Thymus (tissue), 11 donors: ENCODE measurements around the gene MYOM1. TPM values are rescaled to one million over a fixed set of nuclear protein-coding genes. Genes with fewer than 3 reads are reported as not detected.

Experiments
- DNase-seq, 9 donors: peaks; one replicate each; pipeline ENCODE4 v3.0.0-alpha.2; 2013; ENCODE audit warnings: low spot score in 9 of 9, low read depth in 6 of 9, missing footprints in 1 of 9
- H3K27ac ChIP-seq, 2 donors: one replicate each; pipeline ENCODE4 v1.5.1; 2013; ENCODE audit warnings: control low read depth in 1 of 2, low read depth in 1 of 2, low read length in 1 of 2, mild to moderate bottlenecking in 1 of 2, moderate library complexity in 1 of 2
- H3K27me3 ChIP-seq, 2 donors: one replicate each; pipeline ENCODE4 v1.5.1; 2013; ENCODE audit warnings: low read length in 1 of 2; ENCODE audit not compliant: control insufficient read depth in 2 of 2, insufficient read depth in 1 of 2
- H3K36me3 ChIP-seq, 2 donors: one replicate each; pipeline ENCODE4 v1.5.1; 2013; ENCODE audit warnings: low read length in 1 of 2, mild to moderate bottlenecking in 1 of 2, moderate library complexity in 1 of 2; ENCODE audit not compliant: control insufficient read depth in 2 of 2, insufficient read depth in 2 of 2
- H3K4me1 ChIP-seq, 2 donors: one replicate each; pipeline ENCODE4 v1.5.1; 2013; ENCODE audit warnings: low read length in 2 of 2; ENCODE audit not compliant: control insufficient read depth in 2 of 2, insufficient read depth in 2 of 2
- H3K4me3 ChIP-seq, 2 donors: one replicate each; pipeline ENCODE4 v1.5.1; 2013; ENCODE audit warnings: low read length in 2 of 2, control low read depth in 1 of 2, mild to moderate bottlenecking in 1 of 2
- H3K9me3 ChIP-seq, 2 donors: one replicate each; pipeline ENCODE4 v1.5.1; 2013; ENCODE audit warnings: low read length in 1 of 2, mild to moderate bottlenecking in 1 of 2; ENCODE audit not compliant: control insufficient read depth in 2 of 2, insufficient read depth in 1 of 2
- WGBS: extraction: QIAGEN DNeasy Blood & Tissue Kit; methylation state at CpG from one replicate; pipeline ENCODE4 v1.1.7; 2013; 5-methylcytosine and 5-hydroxymethylcytosine counted together
- polyA plus RNA-seq: library from polyadenylated mRNA; stranded (reverse); fragments of 200-250 nt; gene quantifications from one replicate; pipeline ENCODE4 v1.2.3, GENCODE V29; 2013
- total RNA-seq: library from RNA; stranded (reverse); fragments of 120-200 nt; gene quantifications from one replicate; pipeline ENCODE4 v1.2.4, GENCODE V29; 2013
- donor health status: healthy.

Gene MYOM1
- total and polyA plus RNA-seq, 2 donors, result 1.1 to 3.3 TPM

DNA sequence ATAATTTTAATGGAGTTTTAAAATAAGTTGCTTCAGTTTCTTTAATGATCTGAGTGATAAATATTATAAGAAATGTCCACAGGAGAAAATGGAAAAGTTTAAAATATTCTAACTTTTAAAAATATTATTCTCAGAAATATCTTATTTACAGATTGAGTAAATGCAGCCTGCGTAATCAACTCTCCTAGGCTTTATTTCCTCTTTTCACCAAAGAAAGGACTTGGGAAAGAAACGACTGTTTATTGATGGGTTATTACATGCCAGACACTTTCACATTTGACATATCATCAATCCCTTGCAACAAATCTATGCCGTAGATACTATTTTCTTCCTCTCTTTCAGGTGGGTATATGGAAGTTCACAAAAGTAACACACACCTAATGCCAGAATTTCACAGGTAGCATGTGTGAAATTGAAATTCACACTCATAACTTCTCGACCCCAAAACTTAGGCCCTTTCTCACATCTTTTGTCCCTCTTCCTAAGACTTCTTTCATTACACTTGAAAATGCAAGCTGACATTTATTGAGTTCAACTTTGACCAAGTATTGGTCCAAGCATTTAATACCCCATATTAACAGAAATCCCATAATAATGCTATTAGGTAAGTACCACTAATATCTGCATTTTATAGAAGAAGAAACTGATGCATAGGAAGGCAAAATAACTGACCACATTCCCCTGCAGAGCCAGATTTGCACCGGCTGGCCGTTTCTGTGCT lies 49.2 kb downstream of the MYOM1 start:
- DNase-seq, result no peak
- Histone ChIP-seq H3K4me1 (no peaks in the 10 kb centered on the region), H3K27me3 (no peaks in the 10 kb centered on the region), H3K36me3 (no peaks in the 10 kb centered on the region), H3K9me3 (no peaks in the 10 kb centered on the region), H3K4me3 (no peak overlapping the region), H3K27ac (no peak overlapping the region)
- 96% methylated on average over 6 of the region's 6 CpGs for WGBS

DNA sequence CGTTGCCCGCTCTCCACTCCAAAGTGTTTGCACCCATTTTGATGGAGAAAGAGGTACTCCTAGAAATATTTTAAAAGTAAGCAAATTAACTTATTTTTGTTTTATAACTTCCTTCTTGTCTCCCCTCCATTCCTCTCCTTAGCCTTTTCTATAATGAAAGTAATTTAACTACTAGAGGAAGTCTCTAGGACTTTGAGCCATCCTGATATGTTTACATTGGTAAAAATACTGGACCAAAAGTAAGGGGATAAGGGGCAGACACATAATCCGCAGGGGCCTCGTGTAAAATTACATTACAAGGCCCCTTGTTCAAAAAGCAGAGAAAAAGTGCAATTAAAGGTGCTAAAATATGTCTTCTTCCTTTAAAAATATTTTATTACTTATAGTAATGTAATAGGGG lies 55.4 kb downstream of the MYOM1 start:
- DNase-seq, result no peak
- Histone ChIP-seq H3K4me1 (no peaks in the 10 kb centered on the region), H3K4me3 (no peak overlapping the region), H3K9me3 (no peaks in the 10 kb centered on the region), H3K27me3 (no peaks in the 10 kb centered on the region), H3K36me3 (no peaks in the 10 kb centered on the region), H3K27ac (no peak overlapping the region)
- WGBS, result 84% methylated on average over 4 of the region's 4 CpGs

DNA sequence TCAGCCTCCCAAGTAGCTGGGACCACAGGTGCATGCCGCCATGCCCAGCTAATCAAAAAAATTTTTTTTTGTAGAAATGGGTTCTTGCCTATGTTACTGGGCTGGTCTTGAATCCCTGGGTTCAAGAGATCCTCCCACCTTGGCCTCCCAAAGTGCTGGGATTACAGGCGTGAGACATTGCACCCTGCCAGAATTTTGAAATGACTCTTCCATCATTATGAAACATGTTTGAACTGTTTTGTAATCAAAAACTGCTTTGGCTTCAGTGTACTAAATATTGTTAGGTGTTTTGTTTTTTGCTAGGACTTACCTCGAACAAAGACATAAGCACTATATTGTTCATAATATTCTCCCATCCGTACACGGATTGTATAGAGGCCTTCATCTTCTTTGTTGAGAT lies 55.8 kb downstream of the MYOM1 start:
- no peaks in the 10 kb centered on the region for H3K36me3 ChIP-seq
- no peaks in the 10 kb centered on the region for H3K4me1 ChIP-seq
- H3K9me3 ChIP-seq, result no peaks in the 10 kb centered on the region
- no peak for DNase-seq
- no peaks in the 10 kb centered on the region for H3K27me3 ChIP-seq
- no peak overlapping the region for H3K27ac ChIP-seq
- 89% methylated on average over 5 of the region's 5 CpGs for WGBS
- H3K4me3 ChIP-seq, result no peak overlapping the region

DNA sequence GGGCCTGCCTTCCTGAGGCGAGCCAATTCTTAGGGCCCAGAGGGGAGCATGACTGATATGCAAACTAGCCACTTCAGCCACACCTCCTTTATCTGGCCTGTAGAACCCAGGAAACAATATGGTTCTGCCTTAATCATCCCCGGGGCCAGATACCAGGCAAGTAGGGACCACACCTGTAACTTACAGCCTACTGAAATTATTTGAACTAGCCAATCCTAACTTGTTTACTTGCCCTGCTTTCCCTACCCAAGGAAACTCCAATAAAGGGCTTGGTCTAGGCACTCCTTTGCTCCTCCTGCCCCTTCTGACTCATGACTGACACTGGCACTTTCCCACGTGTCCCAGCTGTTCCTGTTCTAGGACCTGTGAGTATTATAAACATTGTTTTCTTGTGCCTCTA lies 57.6 kb downstream of the MYOM1 start:
- H3K27me3 ChIP-seq, result no peaks in the 10 kb centered on the region
- H3K4me1 ChIP-seq, result no peaks in the 10 kb centered on the region
- H3K4me3 ChIP-seq, result no peak overlapping the region
- DNase-seq, result no peak
- no peaks in the 10 kb centered on the region for H3K9me3 ChIP-seq
- H3K36me3 ChIP-seq, result no peaks in the 10 kb centered on the region
- WGBS, result 95% methylated on average over 3 of the region's 3 CpGs
- no peak overlapping the region for H3K27ac ChIP-seq

DNA sequence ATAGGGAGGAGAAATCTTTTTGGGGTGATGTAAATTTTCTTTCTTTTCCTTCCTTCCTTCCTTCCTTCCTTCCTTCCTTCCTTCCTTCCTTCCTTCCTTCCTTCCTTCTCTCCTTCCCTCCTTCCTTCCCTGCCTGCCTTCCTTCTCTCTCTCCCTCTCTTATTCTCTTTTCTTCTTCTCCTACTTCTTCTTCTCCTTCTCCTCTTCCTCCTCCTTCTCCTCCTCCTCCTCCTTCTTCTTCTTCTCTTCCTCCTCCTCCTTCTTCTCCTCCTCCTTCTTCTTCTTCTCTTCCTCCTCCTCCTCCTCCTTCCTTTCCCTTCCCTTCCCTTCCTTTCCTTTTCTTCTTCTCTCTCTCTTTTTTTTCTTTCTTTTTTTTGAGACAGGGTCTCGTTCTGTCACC lies 59.9 kb downstream of the MYOM1 start:
- 97% methylated on average over 1 of the region's 1 CpG for WGBS
- Histone ChIP-seq H3K36me3 (no peaks in the 10 kb centered on the region), H3K4me3 (no peak overlapping the region), H3K4me1 (peaks cover 0 to 2% of the 10 kb centered on the region in 2 donors), H3K27me3 (no peaks in the 10 kb centered on the region), H3K27ac (no peak overlapping the region), H3K9me3 (no peaks in the 10 kb centered on the region)
- no peak for DNase-seq

DNA sequence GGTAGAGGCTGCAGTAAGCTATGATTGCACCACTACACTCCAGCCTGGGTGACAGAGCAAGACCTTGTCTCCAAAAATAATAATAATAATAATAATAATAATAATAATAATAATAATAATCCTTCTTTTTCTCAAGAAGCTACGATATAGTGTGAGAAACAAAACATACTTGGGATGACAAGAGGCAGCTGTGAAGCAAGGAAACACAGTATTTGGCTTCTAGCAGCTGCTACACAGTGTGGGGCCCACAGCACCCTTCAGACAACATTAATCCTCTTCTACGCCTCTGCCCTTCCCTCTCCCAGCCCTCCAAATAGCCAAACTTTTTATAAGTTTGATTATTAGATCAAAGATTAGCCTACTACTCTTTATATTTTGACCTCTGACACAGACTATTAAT lies 62.2 kb downstream of the MYOM1 start:
- 98% methylated on average over 2 of the region's 2 CpGs for WGBS
- Histone ChIP-seq H3K27ac (no peak overlapping the region), H3K4me3 (no peak overlapping the region), H3K27me3 (no peaks in the 10 kb centered on the region), H3K36me3 (no peaks in the 10 kb centered on the region), H3K4me1 (peaks cover 0 to 2% of the 10 kb centered on the region in 2 donors), H3K9me3 (no peaks in the 10 kb centered on the region)
- no peak for DNase-seq

DNA sequence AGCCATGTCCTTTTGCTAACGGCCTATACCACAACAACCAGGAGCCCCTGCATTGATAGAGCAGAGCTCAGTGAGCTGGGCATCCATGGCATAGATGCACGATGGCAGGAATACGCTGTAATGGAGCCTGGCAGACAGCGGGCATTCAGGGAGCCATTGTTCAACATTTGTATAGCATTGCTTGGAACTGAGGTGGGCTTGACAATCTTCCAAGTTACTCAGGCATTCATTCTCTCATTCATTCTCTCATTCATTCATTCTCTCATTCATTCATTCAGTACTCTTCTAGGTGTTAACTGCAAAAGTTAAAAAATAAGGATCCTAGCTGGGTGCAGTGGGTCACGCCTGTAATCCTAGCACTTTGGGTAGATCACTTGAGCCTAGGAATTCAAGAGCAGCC lies 62.7 kb downstream of the MYOM1 start:
- no peaks in the 10 kb centered on the region for H3K27me3 ChIP-seq
- no peaks in the 10 kb centered on the region for H3K36me3 ChIP-seq
- H3K27ac ChIP-seq, result no peak overlapping the region
- 97% methylated on average over 5 of the region's 5 CpGs for WGBS
- H3K4me3 ChIP-seq, result no peak overlapping the region
- H3K9me3 ChIP-seq, result no peaks in the 10 kb centered on the region
- H3K4me1 ChIP-seq, result peaks cover 0 to 2% of the 10 kb centered on the region in 2 donors
- DNase-seq, result no peak

DNA sequence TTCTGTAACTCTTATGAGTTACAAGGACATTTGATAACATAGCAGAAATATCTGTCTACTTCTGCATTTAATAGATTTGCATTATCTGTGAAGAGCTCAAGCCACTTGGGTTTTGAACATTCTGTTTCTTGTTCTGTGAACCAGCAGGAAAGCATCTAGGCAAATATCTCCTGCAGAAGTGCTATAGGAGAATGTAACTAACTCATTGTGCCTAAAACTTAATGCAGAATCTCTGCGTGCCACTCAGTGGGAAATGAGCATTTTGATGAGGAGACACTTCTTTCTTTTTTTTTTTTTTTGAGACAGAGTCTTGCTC lies 63.5 kb downstream of the MYOM1 start:
- 98% methylated on average over 1 of the region's 1 CpG for WGBS
- no peaks in the 10 kb centered on the region for H3K27me3 ChIP-seq
- H3K27ac ChIP-seq, result no peak overlapping the region
- H3K4me1 ChIP-seq, result peaks cover 0 to 2% of the 10 kb centered on the region in 2 donors
- no peaks in the 10 kb centered on the region for H3K9me3 ChIP-seq
- no peak overlapping the region for H3K4me3 ChIP-seq
- no peak for DNase-seq
- H3K36me3 ChIP-seq, result no peaks in the 10 kb centered on the region

DNA sequence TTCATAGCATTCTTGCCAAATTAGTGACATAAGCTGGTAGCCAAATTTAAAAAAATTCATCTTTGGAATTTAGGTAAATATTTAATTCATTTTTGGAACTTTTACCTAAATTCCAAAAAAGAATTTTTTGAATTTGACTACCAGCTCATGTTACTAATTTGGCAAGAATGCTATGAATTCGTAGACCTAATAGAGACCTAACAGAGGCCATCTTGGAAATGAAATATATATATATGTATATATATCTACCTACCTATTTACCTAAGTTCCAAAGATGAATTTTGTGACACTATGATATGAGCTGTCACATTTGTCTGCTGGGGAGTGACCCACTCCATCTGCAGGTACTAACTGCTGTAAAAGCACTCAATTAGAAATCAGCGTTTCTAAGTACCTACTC lies 65.6 kb downstream of the MYOM1 start:
- H3K4me3 ChIP-seq, result no peak overlapping the region
- no peaks in the 10 kb centered on the region for H3K9me3 ChIP-seq
- no peak for DNase-seq
- WGBS, result 96% methylated on average over 2 of the region's 2 CpGs
- no peaks in the 10 kb centered on the region for H3K27me3 ChIP-seq
- H3K4me1 ChIP-seq, result peaks cover 0 to 2% of the 10 kb centered on the region in 2 donors
- no peaks in the 10 kb centered on the region for H3K36me3 ChIP-seq
- H3K27ac ChIP-seq, result no peak overlapping the region
